Activated CD8-positive, alpha-beta memory T cell treated with anti-CD3 and anti-CD28 coated beads, Interleukin-2, amount 50 U/mL, for 4 hours (primary cell): ENCODE results near the gene POU6F2.
"Not testable (repeated sequence)": the region's sequence is repeated elsewhere in the genome, so short reads cannot be mapped to it uniquely, and the experiment has no call there.

Experiments
- DNase-seq: peaks from one replicate; pipeline ENCODE4 v3.0.0-alpha.2; 2020

Gene POU6F2

GRCh38 chr7:38977685-38978084 lies at the start of gene POU6F2:
POU6F2 (plus strand) TSS chr7:38977909; CDS start chr7:38977954, 45 bp downstream.
- no peak for DNase-seq

- no peak for DNase-seq
Measured at GRCh38 chr7:38928506-38928905, 49.2 kb upstream of the POU6F2 start.

GRCh38 chr7:38929460-38930171 lies 48.1 kb upstream of the POU6F2 start:
- no peak for DNase-seq

- peak; percentile 33 for DNase-seq
Measured at GRCh38 chr7:38932509-38933168, 45.1 kb upstream of the POU6F2 start.

- no peak for DNase-seq
Measured at GRCh38 chr7:38934051-38934450, 43.7 kb upstream of the POU6F2 start.

GRCh38 chr7:38934536-38934935 lies 43.2 kb upstream of the POU6F2 start:
- no peak for DNase-seq

GRCh38 chr7:38936641-38937040 lies 41.1 kb upstream of the POU6F2 start:
- no peak for DNase-seq

- DNase-seq, result no peak
Measured at GRCh38 chr7:38938001-38938485, 39.7 kb upstream of the POU6F2 start.

- no peak for DNase-seq
Measured at GRCh38 chr7:38938589-38938988, 39.1 kb upstream of the POU6F2 start.

- DNase-seq, result no peak
Measured at GRCh38 chr7:38940774-38941173, 36.9 kb upstream of the POU6F2 start.

- no peak for DNase-seq
Measured at GRCh38 chr7:38942431-38943051, 35.2 kb upstream of the POU6F2 start.

- DNase-seq, result not testable (repeated sequence)
Measured at GRCh38 chr7:38947541-38947940, 30.2 kb upstream of the POU6F2 start.

GRCh38 chr7:38950309-38950708 lies 27.4 kb upstream of the POU6F2 start:
- no peak for DNase-seq

- DNase-seq, result no peak
Measured at GRCh38 chr7:38951213-38951612, 26.5 kb upstream of the POU6F2 start.

- DNase-seq, result no peak
Measured at GRCh38 chr7:38953227-38953626, 24.5 kb upstream of the POU6F2 start.

- no peak for DNase-seq
Measured at GRCh38 chr7:38953971-38954370, 23.7 kb upstream of the POU6F2 start.

- no peak for DNase-seq
Measured at GRCh38 chr7:38955892-38956291, 21.8 kb upstream of the POU6F2 start.

GRCh38 chr7:38962028-38962427 lies 15.7 kb upstream of the POU6F2 start:
- DNase-seq, result no peak

GRCh38 chr7:38964921-38965320 lies 12.8 kb upstream of the POU6F2 start:
- DNase-seq, result no peak

GRCh38 chr7:38973760-38974159 lies 3.9 kb upstream of the POU6F2 start:
- DNase-seq, result no peak

GRCh38 chr7:38975944-38976392 lies 1.7 kb upstream of the POU6F2 start:
- no peak for DNase-seq

- no peak for DNase-seq
Measured at GRCh38 chr7:38978491-38978890, 782 bp downstream of the POU6F2 start.

GRCh38 chr7:38992203-38992602 lies 14.5 kb downstream of the POU6F2 start:
- no peak for DNase-seq

- no peak for DNase-seq
Measured at GRCh38 chr7:39001595-39001994, 23.9 kb downstream of the POU6F2 start.
